ENCODE results near the gene NLRP14. TPM values are rescaled to one million over a fixed set of nuclear protein-coding genes. Genes with fewer than 3 reads are reported as not detected.

Gene NLRP14
- total RNA-seq, 1 donor from 2014 or later, result under 0.01 TPM

DNA sequence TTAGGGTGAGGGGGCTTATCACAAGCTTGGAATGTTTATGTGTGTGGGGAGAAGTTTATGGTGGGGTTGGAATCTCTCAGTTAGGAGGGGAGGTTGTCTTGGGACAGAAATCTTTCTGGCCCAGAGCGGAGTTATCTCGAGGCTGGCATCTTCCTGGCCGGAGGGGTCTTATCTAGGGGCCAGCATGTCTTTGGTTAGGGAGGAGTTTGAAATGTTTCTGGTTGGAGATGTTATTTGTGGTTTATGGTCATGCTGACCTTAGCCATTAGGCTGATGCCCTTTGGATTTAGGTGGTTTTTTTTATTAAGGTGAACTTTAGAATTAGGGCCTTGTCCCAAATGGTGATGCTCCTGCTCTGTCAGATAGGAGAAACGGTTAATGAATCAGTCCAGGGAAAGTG, 60.6 kb downstream of the NLRP14 start:
- Histone ChIP-seq H3K36me3 (ENCODE audit: control insufficient read depth, insufficient read depth, low read length) (no peaks in the 10 kb centered on the region), H3K4me3 (ENCODE audit: low read depth, low read length) (no peak overlapping the region), H3K27me3 (ENCODE audit: control insufficient read depth, insufficient read depth, low read length) (no peaks in the 10 kb centered on the region)
- FAIRE-seq, result no peak
- TF ChIP-seq, protein P1, sequence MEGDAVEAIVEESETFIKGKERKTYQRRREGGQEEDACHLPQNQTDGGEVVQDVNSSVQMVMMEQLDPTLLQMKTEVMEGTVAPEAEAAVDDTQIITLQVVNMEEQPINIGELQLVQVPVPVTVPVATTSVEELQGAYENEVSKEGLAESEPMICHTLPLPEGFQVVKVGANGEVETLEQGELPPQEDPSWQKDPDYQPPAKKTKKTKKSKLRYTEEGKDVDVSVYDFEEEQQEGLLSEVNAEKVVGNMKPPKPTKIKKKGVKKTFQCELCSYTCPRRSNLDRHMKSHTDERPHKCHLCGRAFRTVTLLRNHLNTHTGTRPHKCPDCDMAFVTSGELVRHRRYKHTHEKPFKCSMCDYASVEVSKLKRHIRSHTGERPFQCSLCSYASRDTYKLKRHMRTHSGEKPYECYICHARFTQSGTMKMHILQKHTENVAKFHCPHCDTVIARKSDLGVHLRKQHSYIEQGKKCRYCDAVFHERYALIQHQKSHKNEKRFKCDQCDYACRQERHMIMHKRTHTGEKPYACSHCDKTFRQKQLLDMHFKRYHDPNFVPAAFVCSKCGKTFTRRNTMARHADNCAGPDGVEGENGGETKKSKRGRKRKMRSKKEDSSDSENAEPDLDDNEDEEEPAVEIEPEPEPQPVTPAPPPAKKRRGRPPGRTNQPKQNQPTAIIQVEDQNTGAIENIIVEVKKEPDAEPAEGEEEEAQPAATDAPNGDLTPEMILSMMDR (IDR thresholded peaks at IDR 0.05; ENCODE audit: insufficient read depth, low read length, severe bottlenecking), result no peak
- no peak for DNase-seq (ENCODE audit: low read depth)

DNA sequence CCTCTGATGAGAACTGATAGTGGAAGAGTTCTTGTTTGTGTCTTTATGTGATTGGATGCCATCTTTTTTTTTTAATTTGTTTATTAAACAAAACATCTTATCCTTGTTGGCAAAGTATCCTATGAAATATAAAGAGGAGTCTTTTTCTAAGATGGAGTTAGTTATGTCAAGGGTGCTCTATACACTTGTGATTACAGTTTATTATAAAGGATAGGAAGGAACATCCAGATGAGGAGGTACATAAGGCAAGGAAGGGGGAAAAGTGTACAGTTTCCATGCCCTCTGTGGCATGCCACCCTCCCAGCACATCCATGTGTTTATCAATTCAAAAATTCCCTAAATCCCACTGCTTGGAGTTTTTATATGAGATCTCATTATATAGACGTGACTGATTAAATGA, 61.2 kb downstream of the NLRP14 start:
- DNase-seq (ENCODE audit: low read depth), result no peak
- no peak for FAIRE-seq
- H3K27me3 ChIP-seq (ENCODE audit: control insufficient read depth, insufficient read depth, low read length), result no peaks in the 10 kb centered on the region
- no peaks in the 10 kb centered on the region for H3K36me3 ChIP-seq (ENCODE audit: control insufficient read depth, insufficient read depth, low read length)
- no peak overlapping the region for H3K4me3 ChIP-seq (ENCODE audit: low read depth, low read length)
- TF ChIP-seq, protein P1 (IDR thresholded peaks at IDR 0.05; ENCODE audit: insufficient read depth, low read length, severe bottlenecking), result no peak

- no peaks in the 10 kb centered on the region for H3K27me3 ChIP-seq (ENCODE audit: control insufficient read depth, insufficient read depth, low read length)
- TF ChIP-seq, protein P1 (IDR thresholded peaks at IDR 0.05; ENCODE audit: insufficient read depth, low read length, severe bottlenecking), result no peak
- DNase-seq (ENCODE audit: low read depth), result no peak
Measured at GRCh38 chr11:7088921-7089320, 68.6 kb downstream of the NLRP14 start, which contains the start of gene RBMXL2. Gene RBMXL2, plus strand, starts transcription at chr11:7088998. Its CDS starts 123 bp downstream, at chr11:7089121.

GRCh38 chr11:7089328-7090251, 69.3 kb downstream of the NLRP14 start:
- no peak overlapping the region for H3K4me3 ChIP-seq (ENCODE audit: low read depth, low read length)
- H3K27me3 ChIP-seq (ENCODE audit: control insufficient read depth, insufficient read depth, low read length), result no peaks in the 10 kb centered on the region
- FAIRE-seq (no peak), DNase-seq (ENCODE audit: low read depth) (no peak)
- TF ChIP-seq, protein P1 (IDR thresholded peaks at IDR 0.05; ENCODE audit: insufficient read depth, low read length, severe bottlenecking), result no peak
- no peaks in the 10 kb centered on the region for H3K36me3 ChIP-seq (ENCODE audit: control insufficient read depth, insufficient read depth, low read length)

More at GRCh38 chr11:7088921-7089320, 68.6 kb downstream of the NLRP14 start, which contains the start of gene RBMXL2:
- Histone ChIP-seq H3K36me3 (ENCODE audit: control insufficient read depth, insufficient read depth, low read length) (no peaks in the 10 kb centered on the region), H3K4me3 (ENCODE audit: low read depth, low read length) (no peak within 1 kb of the TSS)
- no peak for FAIRE-seq

GRCh38 chr11:7098235-7098832, 78.1 kb downstream of the NLRP14 start:
- no peak overlapping the region for H3K4me3 ChIP-seq (ENCODE audit: low read depth, low read length)
- no peaks in the 10 kb centered on the region for H3K27me3 ChIP-seq (ENCODE audit: control insufficient read depth, insufficient read depth, low read length)
- H3K36me3 ChIP-seq (ENCODE audit: control insufficient read depth, insufficient read depth, low read length), result no peaks in the 10 kb centered on the region
- FAIRE-seq, result no peak
- peak; percentile 64 for DNase-seq (ENCODE audit: low read depth)
- TF ChIP-seq, protein P1 (IDR thresholded peaks at IDR 0.05; ENCODE audit: insufficient read depth, low read length, severe bottlenecking), result peak; percentile 72

Measured in bronchial epithelial cell (primary cell).